GM19025 (cell line): ENCODE data around the gene RNF39.

Experiments
- ATAC-seq: cut with Tn5 transposase; IDR thresholded peaks from one replicate; pipeline ENCODE4 v1.9.1; 2021; ENCODE audit warnings: mild to moderate bottlenecking, low read depth, moderate library complexity; ENCODE audit not compliant: unreplicated experiment

RNF39 gene

DNA sequence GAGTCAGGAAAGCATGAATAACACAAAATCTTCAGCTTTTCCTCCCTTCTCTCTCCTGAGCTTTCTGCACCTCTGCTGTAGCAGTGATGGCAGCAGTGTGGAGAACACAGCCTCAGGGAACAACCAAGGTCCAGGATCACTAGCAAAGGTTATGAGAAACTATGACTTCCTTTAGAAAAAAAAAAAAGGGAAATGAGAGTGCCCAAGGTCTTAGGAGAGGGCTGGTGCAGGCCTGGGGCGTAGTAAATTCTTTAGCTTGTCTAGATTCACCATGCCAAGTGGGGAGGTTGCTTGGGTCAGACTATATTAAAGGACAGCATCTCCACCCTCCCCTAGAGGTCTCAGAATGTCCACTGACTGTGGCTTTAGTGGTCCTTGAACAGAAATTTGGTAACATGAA, 54.9 kb downstream of the RNF39 start:
- ATAC-seq: no peak
